Measurements from ENCODE around the gene MYO5B.

Gene MYO5B

DNA sequence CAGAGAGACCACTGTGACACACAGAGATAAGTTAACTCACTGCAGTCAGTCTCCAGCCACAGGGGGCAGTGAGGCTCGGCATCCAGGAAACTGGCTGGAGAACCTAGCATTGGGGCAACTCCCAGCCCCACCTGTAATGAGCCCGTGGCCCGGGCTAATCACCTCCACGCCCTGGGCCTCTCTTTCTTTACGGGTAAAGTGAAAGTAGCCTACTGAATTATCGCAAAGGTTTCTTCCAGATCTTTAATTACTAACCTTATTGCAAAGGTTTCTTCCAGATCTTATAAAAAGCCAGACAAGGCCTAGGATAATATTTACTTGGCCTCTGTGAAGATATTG lies 336.0 kb downstream of the MYO5B start:
- DNase-seq (ENCODE audit: low read depth in 1 of 2, low spot score in 1 of 2), result no peak

DNA sequence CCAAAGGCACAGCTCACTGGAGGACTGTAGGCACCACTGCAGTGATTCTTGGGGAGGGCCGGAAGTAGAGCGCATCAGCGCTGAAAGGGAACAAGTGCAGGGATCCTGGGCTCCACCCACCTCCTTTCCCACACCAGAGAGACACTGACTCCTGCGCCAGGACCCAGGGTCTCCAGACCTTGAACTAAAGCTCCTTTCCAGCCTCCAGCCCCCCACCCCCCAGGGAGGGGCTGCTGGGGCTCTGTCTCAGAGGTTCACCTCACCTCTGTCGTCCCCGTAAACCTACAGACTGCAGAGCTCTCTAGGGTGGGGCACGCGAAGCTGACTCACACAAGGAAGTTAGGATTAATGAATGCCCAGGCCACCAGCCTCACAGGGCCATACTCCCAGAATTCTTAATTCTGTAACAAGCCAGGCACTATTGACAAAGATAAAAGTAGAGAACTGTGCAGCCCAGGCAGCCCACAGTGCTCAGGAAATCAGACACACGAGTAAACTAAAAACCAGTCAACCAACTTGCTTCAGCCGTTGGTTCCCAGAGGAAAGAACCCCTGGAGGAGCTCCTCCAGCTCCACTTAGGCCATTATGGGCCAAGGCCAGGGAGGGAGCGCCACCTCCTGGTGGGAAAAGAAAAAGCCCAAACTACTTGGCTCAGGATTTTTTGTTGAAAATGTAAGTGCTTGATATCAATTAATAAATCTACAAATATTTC lies 336.5 kb downstream of the MYO5B start:
- DNase-seq (ENCODE audit: low read depth in 1 of 2, low spot score in 1 of 2), result peak; percentile 21 to 27

DNA sequence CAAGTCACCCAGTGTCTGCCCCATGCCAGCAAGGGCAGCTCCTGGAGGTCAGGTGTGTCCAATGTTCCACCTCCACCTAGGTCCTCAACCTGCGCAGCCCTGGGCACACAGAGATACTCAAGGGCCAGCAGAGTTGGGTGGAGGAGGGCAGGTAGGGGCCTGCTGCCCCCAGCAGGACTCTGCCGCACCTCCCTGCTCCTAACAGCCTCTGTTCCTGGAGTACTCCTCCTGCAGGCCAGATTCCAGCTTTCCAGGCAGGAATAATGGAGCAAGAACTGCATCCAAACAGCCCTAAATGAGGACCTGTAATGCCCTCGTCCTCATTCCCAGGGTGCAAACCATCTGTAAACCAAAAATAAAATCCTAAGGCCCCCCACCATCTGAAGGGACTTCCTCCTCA lies 337.2 kb downstream of the MYO5B start:
- DNase-seq (ENCODE audit: low read depth in 1 of 2, low spot score in 1 of 2), result no peak

DNA sequence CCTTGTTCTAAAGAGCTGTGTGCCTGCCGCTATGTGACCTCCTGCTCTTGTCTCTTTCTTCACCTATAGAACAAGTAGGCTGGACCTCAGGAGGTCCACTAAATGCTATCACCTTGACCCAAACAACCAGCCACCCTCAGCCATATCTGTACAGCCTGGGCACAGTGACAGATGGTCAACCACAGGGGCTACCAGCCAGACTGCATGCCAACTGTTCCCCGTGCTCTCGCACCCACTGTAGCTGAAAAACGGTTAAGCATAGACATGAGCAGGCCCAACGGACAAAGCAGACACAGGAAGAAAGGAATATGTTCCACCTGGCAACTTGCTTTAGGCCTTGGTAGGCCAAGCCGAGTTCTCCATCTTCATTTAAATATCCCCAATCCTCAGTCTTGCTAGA lies 338.5 kb downstream of the MYO5B start:
- DNase-seq (ENCODE audit: low read depth in 1 of 2, low spot score in 1 of 2), result no peak

DNA sequence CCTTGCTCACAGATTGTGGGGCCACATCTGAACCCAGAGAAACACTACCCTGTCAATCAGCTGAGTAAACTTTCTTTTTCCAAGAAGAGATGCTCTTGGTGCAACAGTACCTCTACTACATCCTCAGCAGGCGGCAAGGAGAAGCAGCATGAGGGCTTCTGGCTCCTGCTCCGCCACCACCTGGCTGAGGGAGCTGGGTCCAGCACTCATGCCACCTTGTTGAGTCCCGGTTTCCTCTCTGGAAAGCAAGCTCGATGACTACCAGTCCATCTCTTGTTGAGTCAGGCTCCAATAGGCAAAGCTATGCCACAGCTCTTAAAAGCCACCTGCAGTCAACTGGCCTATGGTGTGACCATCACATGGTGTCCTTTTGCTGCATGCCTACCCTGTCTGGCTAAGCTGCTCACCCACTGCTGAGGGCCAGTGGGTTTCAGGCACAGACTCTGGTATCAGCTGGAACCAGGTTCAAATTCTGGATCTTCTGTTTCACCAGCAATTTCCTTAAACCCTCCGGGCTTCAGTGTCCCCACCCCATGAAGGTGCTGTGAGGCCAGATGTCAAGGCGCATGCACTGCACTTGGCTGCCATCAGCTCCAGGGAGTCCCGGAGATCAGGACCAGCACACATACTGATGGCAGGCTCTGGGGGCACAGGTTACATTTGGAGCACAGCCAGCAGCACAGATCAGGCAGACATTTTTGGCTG lies 339.1 kb downstream of the MYO5B start:
- DNase-seq (ENCODE audit: low read depth in 1 of 2, low spot score in 1 of 2), result no peak

DNA sequence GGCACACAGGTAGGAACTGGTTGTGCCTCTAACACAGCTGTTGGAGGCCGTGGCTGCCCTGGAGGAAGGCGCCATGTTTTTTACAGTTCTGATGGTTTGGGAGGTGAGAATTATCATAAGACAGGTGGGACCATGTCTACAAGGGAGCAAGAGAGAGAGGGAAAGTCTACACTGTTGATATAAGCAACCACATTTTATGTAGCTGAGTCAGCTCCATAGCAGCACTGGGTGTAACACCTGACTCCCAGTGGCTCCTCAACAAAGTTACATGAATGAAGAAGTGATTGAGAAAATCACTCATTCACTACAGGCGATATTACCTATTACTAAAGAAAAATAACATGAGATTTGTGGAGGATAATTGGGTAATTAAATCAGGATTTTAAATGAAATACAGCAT lies 340.3 kb downstream of the MYO5B start:
- DNase-seq (ENCODE audit: low read depth in 1 of 2, low spot score in 1 of 2), result no peak

DNA sequence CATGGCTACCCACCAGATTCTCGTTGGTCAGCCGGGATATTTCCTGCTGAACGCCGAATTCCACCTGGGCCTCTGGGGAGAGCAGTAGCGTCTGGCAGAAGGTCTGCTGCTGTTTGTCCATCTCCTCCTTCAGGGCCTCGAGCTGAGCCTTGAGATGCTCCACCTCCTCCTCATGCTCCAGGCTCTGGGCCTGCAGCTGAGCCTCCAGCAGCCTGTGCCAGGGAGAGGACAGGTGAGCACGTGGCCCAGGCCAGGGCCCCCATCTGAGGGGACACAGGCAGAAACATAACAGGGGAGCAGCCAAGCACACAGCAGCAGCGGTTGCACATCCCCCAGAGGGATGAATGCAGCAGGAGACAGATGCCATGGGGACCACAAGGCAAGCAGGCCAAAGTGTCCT lies 341.5 kb downstream of the MYO5B start:
- DNase-seq (ENCODE audit: low read depth in 1 of 2, low spot score in 1 of 2), result no peak

DNA sequence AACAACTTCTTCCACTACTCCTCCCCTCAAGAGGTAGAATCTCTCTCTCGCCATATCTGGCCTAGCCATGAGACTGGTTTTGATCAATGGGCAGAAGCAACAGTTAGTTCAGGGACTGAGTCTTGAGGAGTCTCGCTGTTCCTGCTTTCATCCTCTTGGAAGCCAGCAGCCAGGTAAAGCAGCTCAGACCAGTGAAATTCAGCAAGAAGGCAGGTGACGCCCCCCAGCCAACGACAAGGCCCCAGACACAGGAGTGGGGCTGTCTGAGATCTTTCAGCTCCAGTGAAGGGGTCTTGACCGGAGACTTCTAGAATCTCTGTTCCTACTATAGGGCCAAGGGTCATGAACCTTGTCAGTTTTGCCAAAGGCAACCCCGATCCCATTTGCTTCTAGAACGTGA lies 341.9 kb downstream of the MYO5B start:
- DNase-seq (ENCODE audit: low read depth in 1 of 2, low spot score in 1 of 2), result no peak

DNA sequence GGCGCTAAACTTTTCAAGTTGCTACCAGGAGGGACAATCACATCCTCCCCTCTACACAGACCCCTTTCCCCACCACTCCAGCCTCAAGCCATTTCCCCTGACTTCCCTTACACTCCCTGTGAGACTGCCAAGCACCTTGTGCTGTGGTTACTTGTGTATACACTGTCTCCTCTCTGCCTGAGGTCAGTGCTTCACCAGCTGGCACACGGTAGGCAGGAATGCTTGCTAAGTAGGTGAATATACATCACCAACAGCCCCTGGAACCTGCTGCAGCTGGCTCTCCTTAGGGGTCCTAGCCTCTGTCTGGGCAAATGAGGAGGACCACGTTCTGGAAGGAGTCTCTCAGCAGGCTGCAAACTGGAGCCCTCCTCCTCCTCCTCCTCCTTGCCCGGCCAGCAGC lies 343.3 kb downstream of the MYO5B start:
- DNase-seq (ENCODE audit: low read depth in 1 of 2, low spot score in 1 of 2), result no peak

DNA sequence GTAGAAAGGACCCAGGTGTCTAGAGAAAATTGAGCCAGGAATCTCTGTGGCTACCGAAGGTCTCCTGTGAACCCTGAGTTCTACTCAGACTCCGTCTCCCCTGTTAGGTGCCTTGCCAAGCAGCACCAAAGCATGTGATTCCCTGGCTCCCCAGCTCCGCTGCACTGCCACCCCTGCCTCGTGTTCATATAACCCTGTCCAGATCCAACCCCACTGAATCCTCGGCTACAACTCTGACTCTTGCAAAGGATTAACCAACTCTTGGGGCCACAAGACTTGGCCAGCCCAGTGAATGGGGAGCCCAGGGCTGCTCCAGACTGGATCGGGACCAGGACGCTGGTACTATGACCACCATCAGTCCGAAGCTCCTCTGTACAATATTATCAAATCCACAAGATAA lies 344.3 kb downstream of the MYO5B start:
- no peak for DNase-seq (ENCODE audit: low read depth in 1 of 2, low spot score in 1 of 2)

DNA sequence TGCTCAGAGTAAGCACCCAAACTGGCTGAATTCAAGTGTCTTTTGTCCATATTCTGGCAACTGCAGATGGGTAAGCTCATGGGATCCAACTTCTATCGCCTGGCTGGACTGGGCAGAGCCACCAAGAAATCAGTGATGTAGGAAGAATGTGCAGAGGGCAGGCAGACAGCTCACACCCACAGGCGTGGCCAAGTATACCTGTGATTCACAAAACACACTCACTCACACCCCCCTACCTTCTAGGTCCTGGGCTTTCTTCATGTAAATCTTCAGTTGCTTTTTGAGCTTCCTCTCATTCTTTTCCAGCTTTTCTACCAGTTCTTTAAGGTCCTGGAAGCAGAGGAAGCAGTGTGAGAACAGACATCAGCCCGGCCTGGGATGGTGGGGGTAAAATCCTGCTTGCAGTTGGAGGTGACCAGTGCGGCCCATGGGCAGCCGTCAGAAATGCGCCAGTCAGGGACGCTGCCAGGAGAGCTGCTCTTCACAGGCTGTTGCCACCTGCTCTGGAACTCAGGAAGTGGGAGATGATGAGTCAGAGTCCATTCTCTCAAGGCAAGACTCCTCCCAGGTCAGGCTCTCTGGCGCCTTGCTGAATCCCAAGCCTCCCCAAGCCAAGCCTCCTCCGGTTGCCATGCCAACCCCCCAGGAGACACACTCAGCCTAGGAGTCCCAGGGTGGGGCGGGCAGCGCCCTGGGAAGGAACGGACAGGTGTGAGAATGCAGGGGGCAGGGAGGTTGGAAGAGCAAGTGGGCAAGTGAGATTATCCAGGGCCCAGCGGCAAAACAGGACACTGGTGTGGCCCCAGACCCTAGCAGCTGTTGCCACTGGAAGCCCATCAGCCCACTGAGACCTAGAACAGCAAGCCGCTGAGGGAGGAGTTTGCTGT lies 345.4 kb downstream of the MYO5B start:
- DNase-seq (ENCODE audit: low read depth in 1 of 2, low spot score in 1 of 2), result no peak

DNA sequence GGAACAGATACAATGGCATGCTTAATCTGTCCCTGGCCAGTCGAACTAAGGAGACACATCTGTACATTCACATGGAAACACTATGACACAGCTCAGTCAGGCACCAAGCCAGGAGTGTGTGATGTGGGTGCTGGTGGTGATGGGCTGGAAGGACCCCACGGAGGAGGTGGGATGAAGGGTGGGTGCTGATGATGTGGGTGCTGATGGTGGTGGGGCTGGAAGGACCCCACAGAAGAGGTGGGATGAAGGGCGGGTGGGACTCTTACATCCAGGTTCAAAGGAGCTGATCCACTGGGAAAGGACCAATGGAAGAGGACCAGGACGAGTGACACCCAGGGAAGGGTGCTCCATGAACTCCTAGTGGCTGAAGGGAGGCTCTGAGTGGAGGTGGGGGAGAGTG lies 346.8 kb downstream of the MYO5B start:
- no peak for DNase-seq (ENCODE audit: low read depth in 1 of 2, low spot score in 1 of 2)

DNA sequence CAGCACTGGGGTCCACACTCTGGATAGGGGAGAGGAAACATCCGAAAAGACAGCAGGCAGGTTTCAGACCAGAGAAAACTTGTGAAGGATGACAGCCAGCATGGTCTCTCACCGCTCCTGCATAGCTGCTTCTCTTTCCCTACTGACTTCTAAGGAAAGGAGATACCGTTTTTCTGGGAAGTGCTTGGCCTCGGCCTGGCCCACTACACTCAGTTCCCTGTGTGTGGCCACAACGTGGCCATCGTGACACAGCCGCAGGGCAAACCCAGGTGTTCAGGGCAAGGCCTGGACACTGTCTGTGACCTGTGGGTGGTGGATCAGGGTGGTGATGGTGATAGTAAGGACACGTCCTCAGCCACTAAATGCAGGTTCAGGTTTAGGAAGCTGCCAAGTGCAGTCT lies 347.4 kb downstream of the MYO5B start:
- DNase-seq (ENCODE audit: low read depth in 1 of 2, low spot score in 1 of 2), result no peak

DNA sequence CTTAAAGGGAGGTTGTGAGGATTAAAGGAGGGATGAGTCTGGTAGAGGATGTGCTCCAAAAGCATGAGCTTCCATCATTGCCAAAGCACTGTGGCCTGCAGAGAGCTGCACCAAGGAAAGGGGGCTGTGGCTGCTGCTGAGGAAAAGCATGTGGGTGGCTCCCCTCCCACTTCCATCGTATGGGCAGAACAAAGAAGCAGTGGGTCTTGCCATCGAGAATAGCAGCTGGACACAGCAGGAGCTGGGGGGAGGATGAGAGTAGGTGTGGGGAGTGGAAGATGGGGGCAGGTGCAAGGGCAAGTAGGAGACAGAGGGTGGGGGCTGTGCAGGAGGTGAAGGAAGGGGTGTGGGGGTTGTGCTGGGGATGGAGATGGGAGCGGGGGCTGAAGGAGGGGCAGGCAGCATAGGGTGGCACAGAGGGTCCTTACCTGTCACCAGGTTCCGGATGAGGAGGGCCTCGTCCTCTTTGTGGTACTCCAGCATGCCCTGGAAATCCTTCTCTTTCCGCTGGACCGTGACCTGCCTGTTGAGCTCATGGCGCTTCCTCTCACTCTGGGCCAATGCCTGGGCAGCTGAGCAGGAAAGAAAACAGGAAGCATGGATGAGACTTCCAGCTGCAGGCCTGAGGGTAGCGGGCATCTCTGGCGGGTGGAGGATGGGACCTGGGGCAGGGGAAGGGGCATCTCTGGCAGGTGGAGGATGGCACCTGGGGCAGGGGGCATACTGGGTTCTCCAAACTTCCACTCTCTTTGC lies 348.1 kb downstream of the MYO5B start:
- no peak for DNase-seq (ENCODE audit: low read depth in 1 of 2, low spot score in 1 of 2)

DNA sequence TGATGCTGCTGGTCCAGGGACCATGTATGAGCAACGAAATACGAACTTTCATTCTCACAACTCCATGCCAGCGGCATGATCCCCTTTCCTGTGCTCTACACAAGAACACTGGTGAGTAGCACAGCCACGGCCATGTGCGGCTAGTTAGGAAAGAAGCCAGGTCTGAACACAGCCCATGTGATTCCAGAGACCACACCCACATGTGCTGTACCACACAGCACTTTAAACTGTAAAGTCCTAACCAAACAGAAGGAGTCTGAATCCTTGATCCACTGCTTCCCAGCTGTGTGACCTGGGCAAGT lies 348.6 kb downstream of the MYO5B start:
- no peak for DNase-seq (ENCODE audit: low read depth in 1 of 2, low spot score in 1 of 2)

DNA sequence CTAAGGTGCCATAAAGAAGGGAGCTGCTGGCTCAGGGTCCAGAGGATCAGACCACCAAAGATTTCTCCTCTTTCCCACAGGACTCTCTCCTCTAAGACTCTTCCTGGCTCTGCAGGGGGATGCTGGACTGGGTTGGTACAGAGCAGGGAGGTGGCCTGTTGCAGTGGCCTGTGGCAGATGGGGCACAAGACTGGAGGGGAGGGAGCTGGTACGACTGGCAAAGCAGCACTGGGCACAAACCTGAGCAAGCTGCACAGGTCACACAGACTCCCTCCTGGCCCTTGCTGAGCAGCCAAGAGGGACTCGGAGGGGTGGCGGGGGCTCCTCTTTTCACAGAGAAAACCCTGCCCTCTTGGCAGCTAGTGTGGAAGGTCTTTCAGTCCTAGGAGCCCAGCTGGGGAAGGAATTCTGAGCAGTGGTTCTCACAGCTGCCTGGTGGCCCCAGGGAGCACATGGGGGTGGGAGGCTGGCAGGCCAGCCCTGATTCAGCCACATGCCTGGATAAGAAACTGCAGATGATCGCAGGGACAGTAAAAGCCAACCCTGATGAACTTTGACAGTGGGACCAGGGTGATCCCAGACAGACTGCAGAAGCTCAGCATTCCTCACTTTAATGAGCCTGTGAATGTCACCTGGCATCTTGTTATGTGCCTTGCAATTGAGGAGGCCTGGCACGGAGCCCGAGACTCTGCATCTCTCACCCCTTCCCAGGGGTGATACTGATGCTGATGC lies 349.2 kb downstream of the MYO5B start:
- DNase-seq (ENCODE audit: low read depth in 1 of 2, low spot score in 1 of 2), result no peak

DNA sequence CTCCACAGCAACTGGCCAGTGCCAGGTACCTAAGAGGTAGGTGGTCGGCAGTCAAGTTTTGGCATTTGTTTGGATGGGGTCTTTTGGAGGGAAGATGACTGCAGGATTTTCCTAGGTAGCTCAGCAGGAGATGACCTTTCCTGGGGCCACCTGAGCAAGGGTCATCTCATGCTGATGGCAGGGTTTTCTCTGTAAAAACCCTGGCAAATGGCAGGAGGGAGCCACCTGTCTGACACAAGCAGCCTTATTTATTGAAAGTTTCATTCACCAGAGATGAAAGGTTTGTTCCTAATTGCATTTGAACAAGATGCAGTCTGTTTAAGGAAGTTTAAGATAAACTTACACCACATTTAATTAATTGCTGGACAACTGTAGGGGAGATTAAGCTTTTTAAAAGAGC lies 350.0 kb downstream of the MYO5B start:
- no peak for DNase-seq (ENCODE audit: low read depth in 1 of 2, low spot score in 1 of 2)

DNA sequence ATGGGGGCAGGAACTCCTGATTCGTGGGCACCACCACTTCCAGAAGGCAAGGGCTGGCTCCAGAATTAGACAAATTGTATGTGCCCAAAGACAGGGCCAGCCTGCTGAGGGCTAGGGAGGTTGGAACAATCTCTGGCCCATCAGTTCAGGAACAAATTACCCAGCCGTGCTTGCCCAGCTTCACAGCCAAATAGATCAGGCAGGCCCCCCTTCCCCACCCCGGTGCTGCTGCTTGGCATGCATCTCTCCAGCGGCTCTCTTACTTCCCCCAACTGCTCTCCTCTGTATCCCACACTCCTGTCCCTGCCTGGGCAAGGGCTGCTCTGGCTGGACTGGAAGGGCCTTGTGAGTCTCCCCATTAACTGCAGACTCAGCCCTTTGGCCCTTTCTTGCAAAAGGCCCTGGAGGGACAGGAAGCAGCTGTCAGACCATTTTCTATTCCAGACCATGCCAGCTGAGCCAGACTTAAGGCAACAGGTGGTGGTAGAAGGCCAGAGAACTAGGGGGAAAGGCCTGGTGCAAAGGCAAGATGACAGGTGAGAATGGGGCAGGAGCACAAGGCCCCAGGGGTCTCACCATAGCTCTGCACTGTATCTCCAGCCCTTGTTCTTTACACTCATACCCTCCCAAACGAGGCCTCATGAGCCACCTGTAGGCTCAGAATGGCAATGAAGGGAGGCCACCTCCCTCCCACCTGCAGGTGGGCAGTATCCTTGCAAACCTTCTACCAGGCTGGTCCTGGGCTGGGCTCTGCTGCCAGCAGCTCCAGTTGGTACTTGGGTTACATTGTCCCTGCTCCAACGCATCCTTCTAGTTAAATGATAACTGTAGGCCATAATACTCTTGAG lies 350.9 kb downstream of the MYO5B start:
- DNase-seq (ENCODE audit: low read depth in 1 of 2, low spot score in 1 of 2), result no peak

DNA sequence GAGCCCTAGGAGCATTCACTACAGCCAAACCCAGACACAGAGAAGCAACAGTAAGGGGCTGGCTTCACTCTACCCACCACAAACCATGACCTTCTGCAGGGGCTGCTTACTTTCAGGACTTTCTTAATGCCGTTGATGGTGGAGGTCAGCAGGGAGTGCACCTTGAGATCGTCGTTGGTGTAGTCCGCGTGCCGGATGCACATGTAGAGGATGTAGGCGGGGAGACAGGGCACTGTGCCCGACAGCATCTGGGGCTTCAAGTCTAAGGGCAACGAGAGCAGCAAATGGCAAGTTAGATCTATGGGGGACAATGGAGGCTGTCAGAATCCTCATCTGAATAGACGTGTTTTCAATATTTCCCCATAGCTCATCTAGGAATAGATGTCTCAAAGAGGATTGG lies 351.8 kb downstream of the MYO5B start:
- no peak for DNase-seq (ENCODE audit: low read depth in 1 of 2, low spot score in 1 of 2)

DNA sequence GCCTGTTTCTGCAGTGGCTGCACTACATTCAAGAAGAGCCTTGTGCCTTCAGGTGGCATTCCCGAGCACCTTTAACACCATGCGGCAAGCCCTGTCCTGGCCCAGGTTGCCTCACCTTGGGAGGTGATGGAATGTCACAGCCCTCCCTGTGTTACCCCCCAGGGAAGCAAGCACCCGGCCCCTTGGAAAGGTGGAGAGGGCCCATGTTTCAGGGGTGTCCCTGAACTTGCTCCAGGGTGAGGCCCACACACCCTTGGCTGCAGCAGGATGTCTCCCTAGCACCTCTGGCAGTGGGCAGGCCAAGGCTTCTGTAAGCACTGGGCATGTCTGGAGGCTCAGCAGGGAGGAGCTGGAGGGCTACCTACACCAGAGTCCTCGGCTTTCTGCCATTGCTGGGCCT lies 352.3 kb downstream of the MYO5B start:
- DNase-seq (ENCODE audit: low read depth in 1 of 2, low spot score in 1 of 2), result no peak

Data from activated T-helper 1 cell treated with anti-CD3 and anti-CD28 coated beads, Interleukin-2, amount 50 U/mL, for 16 hours (primary cell).